SK-N-SH (cell line): ENCODE data around the gene TTC22.

Experiments
- SMC3 ChIP-seq: IDR thresholded peaks from 2 replicates; pipeline ENCODE4 v1.6.1; 2012; ENCODE audit warnings: low read depth, low read length, improper control_type of control experiment
- TEAD4 ChIP-seq: IDR thresholded peaks from 2 replicates; pipeline ENCODE4 v1.4.0; 2012; ENCODE audit warnings: mild to moderate bottlenecking, borderline replicate concordance; ENCODE audit not compliant: insufficient read depth
- TF ChIP-seq, protein P1 (sequence below): fragments of 150-350 bp; IDR thresholded peaks from 2 replicates; pipeline ENCODE4 v1.6.1; 2017; ENCODE audit warnings: antibody characterized with exemption, low read length, low read depth, borderline replicate concordance
- TF ChIP-seq, protein P2 (sequence below): fragments of 200-600 bp; sonication (generic); IDR thresholded peaks from 2 replicates; pipeline ENCODE4 v1.6.1; 2017; ENCODE audit warnings: antibody characterized with exemption, mild to moderate bottlenecking, moderate library complexity

DNA sequence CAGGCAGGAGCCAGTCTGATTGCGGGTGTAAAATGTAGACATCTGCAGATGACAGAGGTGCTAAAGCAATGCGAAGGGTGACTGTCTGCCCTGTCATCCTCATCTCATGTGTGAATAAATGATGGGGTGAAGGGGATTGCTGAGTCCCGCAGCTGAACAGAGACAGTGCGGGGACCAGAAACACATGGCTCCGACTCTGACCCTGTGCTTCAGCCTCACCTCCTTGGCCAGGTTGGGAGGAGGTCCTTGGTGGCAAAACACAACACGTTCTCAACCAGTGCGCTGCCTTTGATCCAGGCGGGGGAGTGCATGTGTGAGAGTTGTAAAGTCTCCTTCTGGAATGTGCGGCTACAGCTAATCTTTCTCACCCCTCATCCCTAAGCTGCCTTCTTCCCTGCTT is 32.0 kb upstream of the TTC22 start:
- TF ChIP-seq SMC3 (no peak), TEAD4 (no peak)
- TF ChIP-seq, protein P1, sequence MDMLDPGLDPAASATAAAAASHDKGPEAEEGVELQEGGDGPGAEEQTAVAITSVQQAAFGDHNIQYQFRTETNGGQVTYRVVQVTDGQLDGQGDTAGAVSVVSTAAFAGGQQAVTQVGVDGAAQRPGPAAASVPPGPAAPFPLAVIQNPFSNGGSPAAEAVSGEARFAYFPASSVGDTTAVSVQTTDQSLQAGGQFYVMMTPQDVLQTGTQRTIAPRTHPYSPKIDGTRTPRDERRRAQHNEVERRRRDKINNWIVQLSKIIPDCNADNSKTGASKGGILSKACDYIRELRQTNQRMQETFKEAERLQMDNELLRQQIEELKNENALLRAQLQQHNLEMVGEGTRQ, result no peak
- TF ChIP-seq, protein P2, sequence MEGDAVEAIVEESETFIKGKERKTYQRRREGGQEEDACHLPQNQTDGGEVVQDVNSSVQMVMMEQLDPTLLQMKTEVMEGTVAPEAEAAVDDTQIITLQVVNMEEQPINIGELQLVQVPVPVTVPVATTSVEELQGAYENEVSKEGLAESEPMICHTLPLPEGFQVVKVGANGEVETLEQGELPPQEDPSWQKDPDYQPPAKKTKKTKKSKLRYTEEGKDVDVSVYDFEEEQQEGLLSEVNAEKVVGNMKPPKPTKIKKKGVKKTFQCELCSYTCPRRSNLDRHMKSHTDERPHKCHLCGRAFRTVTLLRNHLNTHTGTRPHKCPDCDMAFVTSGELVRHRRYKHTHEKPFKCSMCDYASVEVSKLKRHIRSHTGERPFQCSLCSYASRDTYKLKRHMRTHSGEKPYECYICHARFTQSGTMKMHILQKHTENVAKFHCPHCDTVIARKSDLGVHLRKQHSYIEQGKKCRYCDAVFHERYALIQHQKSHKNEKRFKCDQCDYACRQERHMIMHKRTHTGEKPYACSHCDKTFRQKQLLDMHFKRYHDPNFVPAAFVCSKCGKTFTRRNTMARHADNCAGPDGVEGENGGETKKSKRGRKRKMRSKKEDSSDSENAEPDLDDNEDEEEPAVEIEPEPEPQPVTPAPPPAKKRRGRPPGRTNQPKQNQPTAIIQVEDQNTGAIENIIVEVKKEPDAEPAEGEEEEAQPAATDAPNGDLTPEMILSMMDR, result no peak
